Measurements from ENCODE around the gene RAB20.
"Not testable (repeated sequence)": the region's sequence is repeated elsewhere in the genome, so short reads cannot be mapped to it uniquely, and the experiment has no call there.

Gene RAB20

DNA sequence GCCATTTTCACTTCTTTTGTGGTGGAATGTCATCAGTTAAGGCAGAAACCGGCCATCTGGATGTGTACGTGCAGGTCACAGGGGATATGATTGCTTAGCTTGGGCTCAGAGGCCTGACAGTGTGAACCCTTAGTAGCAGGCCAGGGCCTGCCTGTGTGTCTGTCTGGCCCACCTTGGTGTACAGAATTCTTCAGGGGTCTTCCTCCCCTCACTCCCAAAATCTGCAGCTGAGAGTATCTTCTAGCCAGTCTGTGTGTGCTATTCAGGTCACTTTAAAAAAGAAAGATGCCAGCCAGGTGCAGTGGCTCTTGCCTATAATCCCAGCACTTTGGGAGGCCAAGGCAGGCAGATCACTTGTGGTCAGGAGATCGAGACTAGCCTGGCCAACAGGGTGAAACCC is 74.6 kb downstream of the RAB20 start:
- not testable (repeated sequence) for FAIRE-seq

DNA sequence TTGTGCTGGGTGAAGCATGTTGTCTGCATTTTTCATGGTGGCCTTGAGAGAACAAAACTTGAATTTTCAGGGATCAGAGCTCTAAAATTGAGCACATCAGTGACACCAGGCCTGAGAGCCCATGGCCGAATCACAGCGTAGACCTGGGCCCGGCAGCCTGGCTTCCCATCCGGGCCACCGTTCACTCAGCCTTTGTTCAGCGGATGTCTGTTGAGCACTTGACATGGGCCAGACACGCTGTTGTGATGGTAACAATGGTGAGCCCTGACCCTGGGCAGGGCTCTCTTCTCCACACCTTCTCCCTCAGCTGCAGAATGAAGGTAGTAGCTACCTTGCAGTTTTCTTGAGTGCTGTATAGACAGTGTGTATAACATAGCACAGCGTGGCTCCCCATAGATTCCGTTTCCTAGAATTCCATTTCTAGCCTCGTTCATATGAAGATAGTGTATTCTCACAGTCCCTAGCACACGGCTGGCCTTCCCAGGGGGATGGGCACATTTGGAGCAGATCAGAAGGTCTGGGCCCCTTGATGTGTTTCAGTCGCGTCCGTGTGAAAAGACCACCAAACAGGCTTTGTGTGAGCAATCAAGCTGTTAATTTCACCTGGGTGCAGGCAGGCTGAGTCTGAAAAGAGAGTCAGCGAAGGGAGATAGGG is 75.3 kb downstream of the RAB20 start:
- no peak for FAIRE-seq

DNA sequence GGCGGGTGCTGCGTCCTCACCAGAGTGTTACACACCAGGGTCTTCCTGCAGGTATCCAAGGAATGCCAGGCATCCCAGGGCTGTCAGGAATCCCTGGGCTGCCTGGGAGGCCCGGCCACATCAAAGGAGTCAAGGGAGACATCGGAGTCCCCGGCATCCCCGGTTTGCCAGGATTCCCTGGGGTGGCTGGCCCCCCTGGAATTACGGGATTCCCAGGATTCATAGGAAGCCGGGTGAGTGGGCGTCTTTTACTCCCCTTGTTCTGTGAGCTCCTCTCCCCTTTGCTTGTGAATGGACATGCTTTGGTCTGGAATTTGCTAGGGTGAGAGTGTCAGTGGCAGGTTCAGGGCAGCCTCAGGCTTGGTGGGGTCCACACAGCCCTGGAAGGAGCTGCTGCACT is 75.9 kb downstream of the RAB20 start:
- no peak for FAIRE-seq

DNA sequence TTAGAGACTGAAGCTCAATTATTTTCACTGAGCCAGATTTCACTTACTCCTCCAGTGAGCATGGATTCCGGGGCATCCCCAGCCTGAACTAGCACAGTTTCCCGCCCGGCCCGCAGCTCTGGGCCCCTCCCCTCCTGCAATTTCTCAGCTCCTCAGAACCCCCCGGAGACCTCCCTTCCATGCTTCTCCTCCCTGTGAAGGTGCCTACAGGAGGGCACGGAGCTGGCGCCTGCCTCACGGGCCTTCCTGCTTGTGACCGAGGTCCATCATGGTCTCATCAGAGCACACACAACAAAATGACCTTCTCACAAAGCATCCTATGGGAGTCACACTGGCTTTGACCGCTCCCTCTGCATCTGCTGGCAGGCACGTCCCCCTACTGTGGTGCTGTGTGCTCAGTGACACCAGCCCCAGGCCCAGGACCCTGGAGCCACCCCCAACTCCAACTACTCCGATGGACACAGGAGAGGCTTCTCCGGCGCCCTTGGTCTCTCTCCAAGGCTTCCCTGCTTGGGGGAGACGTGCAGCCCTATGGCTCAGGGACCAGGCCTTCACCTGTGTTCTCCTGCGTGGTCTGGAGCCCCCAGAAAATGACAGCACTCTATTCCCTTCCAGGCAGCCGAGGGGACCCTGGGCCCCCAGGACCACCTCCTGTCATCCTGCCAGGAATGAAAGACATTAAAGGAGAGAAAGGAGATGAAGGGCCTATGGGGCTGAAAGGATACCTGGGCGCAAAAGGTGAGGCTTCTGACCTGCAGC is 77.1 kb downstream of the RAB20 start:
- FAIRE-seq = no peak

DNA sequence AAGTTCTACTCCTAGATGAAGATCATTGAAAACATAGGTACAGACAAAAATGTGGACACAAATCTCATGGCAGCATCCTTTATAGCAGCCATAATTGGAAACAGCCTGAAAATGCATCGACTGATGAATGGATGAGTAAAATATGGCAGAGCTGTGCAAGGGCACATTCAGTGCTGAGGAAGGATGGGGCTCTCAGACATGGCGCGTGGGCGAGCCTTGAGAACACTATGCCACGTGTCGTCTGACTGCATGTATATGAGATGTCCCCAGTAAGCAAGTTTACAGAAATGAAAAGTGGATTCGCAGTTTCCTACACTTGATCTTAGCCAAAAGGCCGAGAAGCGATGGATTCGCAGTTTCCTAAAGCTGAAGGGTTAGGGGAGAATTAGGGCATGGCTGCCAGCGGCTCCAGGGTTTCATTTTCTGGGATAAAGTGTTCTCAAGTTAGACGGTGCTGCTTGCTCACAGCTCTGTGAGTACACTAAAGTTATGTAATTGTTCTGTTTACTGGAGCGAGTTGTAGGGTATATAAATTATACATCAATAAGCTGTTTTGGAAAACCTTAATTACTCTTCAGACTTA is 78.0 kb downstream of the RAB20 start:
- no peak for FAIRE-seq

DNA sequence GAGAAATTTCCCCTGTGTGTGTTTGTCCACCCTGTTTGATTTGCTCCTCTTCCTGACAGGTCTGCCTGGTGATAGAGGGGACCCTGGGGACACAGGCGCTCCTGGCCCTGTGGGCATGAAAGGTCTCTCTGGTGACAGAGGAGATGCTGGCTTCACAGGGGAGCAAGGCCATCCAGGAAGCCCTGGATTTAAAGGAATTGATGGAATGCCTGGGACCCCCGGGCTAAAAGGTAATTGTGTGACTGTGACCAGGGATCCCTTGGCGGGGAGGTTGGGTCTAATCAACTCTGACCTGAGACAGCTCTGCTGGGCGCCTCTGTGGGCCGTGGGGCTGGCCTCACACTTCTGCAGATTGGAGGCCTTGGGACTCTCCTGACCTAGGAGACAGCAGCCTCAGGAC is 81.4 kb downstream of the RAB20 start:
- no peak for FAIRE-seq

DNA sequence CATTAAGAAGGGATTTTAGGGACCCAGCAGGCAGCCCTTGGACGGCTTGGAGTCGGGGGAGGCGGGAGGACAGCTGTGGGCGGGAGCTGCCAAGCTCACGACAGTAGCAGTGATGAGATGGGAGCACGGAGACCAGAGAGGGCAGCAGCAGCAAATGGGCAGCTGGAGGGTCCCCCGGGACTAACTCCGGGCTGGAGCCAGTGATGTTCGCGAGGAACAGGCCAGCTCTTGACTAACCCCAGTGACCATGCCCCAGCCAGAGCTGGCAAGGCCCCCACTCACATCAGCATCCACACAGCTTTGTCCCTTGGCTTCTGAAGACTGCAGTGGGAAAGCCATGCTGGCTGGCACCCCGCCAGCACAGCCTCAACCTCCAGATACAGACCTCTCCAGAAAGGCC is 81.9 kb downstream of the RAB20 start:
- no peak for FAIRE-seq

DNA sequence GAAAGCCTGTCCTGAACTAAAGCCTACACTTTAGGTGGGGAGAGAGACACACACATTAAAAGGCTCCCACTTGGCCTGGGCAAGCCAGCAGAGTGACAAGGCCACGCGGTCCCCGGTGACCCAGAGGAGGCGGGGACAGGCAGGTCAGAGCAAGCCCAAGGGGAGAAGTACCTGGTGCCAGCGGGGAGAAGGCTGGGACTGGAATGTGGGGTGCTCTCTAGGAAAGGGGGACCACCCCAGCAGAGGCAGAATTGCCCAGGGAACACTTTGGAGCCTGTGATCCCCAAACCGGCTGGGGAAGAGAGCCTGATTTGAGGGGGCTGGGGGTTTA is 82.3 kb downstream of the RAB20 start:
- FAIRE-seq = no peak

DNA sequence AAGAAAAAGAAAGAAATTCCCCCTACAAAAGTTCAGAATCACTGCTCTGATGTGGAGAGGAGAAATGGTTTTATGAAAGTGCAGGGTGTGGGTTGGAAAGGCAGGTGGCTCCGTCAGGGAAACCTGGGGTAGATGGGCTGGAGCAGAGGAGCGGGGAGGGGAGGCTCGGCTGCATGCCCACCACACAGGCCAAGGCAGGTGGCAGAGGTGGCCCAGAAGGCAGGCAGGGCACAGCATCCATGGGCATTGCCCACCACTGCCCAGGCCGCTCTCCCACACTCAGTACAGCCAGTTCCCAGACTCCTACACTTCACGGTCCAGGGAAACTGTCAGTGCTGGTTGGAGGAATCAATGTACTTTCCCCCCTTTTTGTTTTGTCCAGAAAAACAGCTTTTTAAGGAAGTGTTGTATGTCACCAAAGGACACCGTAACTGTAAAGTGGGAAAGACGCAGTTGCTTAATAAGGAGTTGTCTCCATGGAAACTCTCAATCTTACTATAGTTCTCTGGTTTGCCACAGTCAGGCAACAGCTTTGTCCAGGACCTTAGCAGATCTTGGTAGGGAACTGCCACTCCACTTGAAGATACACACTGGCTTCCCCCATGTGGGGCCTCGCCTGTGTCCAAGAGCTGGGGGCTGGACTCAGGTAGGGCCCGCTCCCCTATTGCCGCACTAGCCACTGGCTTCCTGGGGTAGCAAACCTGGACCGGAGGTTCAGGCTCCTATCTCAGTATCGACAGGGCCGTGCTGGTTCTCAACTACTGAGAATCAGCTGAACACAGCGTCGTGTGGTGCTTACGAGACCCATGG is 82.9 kb downstream of the RAB20 start:
- no peak for FAIRE-seq

DNA sequence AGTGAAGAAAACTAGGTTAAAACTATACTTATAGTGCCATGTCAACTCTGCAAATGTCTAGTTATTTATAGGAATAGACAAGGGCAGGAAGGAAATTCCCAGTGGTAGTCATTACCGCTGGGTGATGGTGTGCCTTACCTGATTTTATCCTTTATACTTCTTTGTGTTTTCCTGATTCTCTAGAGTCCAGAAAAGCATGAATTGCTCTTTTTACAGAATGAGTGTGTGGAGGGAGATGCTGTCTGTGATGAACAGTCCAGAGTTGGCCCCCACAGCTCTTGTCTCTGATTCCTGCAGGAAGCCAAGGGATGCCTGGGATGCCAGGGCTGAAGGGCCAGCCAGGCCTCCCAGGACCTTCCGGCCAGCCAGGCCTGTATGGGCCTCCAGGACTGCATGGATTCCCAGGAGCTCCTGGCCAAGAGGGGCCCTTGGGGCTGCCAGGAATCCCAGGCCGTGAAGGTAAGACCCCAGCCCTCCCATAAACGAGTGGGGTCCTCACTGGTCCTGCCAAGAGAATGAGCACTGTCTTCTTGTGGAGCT is 83.7 kb downstream of the RAB20 start:
- FAIRE-seq = no peak

DNA sequence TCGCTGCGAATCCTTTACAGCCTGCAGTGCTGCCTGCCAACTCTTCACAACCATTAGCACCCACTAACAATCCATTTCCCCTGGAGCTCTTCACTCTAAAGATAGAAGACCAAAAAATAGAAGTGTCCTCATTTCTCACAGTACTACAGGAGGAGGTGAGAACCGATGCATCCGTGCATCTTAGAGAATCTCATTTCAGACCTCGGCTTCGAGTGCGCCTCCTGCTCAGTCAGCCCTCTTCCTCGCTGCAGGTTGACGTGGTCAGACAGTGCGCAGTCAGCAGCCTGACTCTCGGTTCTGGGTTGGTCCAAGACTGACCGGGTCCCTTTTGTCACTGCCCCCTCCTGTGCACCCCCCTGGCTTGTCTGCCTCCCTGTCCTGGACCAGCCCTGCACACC is 85.3 kb downstream of the RAB20 start:
- no peak for FAIRE-seq

DNA sequence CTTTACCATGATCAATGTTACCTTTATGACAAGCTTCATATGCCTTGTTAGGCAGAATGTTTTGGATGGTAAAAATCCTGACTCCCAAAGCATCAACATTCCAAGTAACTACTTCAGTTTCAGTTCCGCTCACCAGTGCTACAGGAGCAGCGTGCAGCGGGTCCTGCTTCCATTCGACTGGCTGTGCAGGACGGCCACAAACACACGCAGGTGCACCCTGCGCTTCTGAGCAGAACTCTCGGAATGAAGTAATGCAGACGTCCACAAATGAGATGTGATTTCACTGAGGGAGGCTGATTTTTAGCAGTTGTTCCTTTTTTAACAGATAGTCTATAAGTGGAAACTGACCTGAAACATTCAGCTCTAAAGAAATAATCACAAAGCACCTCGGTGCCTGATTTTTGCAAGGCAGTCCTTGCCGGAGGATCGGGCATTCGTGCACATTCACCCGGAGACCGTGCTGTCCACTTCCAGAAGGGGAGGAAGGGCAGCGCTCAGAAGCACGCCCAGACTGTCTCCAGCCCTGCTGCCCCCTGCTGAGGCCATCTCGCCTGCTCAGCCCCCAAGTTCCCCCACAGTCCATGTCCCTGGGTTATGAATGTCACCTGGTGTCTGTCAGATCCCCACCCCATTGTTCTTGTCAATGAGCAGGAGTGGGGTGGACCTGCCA is 85.8 kb downstream of the RAB20 start:
- no peak for FAIRE-seq

DNA sequence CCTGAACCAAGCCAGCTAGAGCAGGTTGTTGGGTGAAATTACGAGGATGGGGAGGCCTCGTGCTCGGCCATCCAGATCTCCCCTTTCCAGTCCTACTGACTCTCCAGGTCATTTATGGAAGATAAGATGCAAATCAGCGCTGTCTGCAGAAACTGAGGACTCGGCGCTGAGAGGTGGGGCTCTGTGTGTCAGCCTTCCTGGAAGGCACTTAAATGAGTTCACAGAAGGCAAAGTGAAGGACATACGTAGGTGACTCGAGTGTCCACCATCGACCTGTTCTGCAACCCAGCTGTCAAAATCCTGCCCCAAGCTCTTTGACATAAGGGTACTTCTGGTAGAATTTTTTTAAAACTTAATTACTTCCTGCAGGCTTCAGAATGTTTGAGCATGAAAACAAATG is 86.4 kb downstream of the RAB20 start:
- FAIRE-seq = no peak

DNA sequence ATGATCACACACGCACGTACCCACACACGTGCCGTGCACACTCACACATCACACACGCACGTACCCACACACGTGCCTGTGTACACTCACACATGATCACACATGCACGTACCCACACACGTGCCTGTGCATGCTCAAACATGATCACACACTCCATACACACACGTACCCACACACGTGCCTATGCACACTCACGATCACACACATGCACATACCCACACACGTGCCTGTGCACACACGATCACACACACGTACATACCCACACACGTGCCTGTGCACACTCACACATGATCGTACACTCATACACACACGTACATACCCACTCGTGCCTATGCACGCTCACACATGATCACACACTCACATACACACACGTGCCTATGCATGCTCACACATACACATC is 86.8 kb downstream of the RAB20 start:
- no peak for FAIRE-seq
